NCI-H460 (cell line): ENCODE data around the gene MAVS. TPM values are rescaled to one million over a fixed set of nuclear protein-coding genes. Genes with fewer than 3 reads are reported as not detected.
A peak's percentile ranks its signal among the peaks of the same experiment; 100 is the strongest.
"Not testable (repeated sequence)": the region's sequence is repeated elsewhere in the genome, so short reads cannot be mapped to it uniquely, and the experiment has no call there.

ENCODE experiments used
- DNase-seq: peaks from one replicate; pipeline ENCODE4 v3.0.0-alpha.2; 2016; ENCODE audit warnings: low read depth; ENCODE audit errors: extremely low read depth
- total RNA-seq: library from RNA; depleted of rRNA; stranded (reverse); fragments of >200 nt; shearing (Covaris generic); gene quantifications from 2 replicates; pipeline ENCODE4 v1.2.3, GENCODE V29; 2014

The MAVS gene
- total RNA-seq, 1 experiment from 2014 or later = 21.0 TPM

DNA sequence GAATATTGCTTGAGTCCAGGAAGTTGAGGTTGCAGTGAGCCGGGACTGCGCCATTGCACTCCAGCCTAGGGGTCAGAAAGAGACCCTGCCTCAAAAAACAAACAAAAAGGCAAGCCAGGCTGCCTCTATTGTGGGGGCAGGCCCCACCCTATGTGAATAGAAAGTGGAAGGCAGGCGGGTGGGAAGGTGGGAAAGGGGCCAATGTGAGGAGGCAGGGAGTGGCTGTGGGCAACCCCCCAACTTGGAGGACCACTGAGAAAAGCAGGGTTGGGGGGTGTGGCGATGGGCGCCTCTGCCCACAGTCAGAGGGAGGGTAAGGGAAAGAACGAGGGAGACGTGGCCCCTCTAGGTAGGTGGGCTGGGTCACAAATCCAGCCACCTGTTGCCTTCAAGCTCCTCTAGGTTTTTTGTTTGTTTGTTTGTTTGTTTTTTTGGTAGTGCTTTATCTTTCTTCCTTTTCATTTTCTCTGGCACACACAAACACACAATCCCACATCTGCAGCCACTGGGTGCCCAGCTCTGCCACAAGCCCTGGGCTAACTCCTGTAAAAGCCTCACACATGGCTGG lies 31.6 kb upstream of the MAVS start:
- no peak for DNase-seq

DNA sequence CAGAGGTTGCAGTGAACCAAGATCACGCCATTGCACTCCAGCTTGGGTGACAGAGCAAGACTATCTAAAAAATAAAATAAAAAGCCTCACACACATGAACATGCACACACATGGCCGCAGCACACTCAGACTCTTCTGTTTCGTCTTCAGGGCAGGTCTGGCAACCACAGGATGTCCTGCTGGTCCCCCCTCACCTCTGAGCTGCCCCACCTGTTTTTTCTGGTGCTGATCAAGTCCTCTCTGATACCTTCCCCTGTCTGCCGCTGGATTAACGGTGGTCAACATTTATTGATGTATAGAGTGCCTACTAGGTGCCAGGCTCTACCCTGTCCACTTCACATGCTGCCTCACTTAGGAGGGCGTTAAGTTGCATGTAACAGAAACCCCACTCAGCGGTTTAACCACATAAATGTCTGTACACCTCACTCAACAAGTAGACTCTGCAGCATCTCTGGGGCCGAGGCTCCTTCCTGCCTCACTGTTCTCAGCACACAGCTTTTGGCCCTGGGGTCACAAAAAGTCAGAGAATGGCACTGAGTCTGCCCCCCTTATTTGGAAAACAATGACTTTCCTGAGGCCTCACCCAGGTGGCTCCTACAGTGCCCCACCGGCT lies 30.8 kb upstream of the MAVS start:
- no peak for DNase-seq

GRCh38 chr20:3818155-3819151 lies 28.2 kb upstream of the MAVS start:
- DNase-seq = peak; percentile 86

- no peak for DNase-seq
Observed at GRCh38 chr20:3819411-3820047, 27.1 kb upstream of the MAVS start.

DNA sequence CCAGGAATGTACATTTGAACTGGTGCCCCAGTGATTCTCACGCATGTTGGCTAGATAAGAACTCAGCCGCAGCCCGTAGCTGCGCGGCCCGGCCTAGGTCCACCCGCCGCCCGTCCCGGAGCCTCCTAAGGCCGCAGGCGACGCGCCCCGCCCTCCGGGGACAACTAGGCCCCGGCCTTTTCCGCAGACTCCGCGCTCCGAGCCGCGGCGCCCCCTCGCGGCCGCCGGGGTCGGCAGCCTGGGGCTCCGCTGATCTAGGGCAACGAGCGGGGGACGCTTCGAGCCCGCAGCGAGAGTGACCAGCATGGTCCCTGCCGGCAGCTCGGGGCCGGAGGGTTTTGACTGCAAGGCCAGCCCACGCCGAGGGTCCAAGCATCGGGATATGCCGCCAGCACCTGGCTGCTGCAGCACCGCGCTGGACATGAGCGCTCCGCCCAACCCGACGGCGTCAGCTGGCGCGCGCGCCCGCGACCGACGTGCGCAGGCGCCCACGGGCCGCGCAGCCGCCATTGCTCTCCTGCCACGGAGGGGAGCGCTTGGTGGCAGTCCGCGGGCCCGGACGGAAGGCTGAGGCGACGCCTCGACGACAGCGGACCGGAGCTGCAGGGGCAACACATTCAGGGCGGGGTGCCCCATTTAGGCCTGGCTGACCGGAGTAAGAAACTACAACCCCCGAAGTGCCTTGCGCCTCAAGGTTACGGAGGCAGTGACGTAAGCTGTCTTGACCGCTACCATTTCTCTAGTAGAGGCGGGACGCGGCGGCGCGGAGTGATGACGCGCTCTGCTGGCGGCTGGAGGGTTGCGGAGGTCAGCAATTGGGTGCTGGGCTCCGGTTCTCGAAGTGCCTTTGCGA lies 26.4 kb upstream of the MAVS start, which contains the start of gene AP5S1:
Gene AP5S1 (plus strand): TSS at position 500 of the 853 bp plus-strand sequence. CDS start 1,571 bp downstream, outside the sequence.
- peak; percentile 95 for DNase-seq

DNA sequence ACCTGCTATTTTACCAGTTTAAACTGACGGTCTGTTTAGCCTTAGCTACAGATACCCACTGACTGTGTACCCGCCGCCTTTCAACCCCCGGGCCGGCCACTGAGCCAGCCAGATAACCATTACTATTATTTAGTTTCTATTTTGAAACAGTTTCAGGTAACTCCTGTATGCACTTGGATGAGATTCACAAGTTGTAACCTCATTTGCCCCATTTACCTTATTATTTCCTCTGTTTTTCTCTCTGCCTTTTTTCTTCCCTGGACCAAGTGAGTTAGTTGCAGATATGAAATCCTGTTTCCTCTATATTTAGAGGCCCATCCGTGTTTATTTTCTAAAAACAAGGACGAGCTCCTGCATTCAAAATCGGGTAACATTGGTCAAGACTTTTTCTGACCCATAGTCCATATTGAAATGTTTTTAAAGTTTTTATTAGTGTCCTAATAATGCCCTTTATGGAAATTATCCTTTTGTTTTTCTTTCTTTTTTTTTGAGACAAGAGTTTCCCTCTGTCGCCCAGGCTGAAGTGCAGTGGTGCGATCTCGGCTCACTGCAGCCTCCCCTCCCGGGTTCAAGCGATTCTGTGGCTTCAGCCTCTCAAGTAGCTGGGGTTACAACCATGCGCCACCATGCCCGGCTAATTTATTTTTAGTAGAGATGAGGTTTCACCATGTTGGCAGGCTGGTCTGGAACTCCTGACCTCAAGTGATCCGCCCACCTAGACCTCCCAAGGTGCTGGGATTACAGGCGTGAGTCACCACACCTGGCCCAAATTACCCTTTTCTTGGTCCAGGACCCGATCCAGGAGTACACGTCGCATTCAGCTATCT lies 25.5 kb upstream of the MAVS start:
- no peak for DNase-seq

- no peak for DNase-seq
Observed at GRCh38 chr20:3821996-3822395, 24.6 kb upstream of the MAVS start.

GRCh38 chr20:3823881-3824280 lies 22.8 kb upstream of the MAVS start:
- no peak for DNase-seq

DNA sequence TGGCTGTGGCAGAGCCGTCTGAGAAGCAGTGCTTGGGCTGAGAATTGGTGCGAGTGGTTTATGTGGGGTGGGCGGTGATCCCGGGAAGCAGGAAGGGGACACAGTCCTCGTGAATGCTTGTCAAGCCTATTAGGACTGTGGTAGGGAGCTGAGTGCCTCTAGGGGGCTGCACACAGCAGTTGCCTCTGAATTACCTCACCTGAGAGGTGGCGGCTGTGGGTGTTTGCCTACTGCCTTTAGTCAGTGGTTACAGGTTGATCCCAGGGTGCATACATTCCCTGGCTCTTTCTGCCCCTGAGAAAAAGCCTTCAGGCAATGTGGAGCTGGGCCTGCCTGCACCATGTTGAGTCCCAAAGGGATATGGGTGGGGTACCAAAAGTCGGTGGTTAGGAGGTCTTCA lies 21.1 kb upstream of the MAVS start:
- DNase-seq = no peak

- DNase-seq = no peak
Observed at GRCh38 chr20:3826420-3826819, 20.2 kb upstream of the MAVS start.

GRCh38 chr20:3828798-3829197 lies 17.8 kb upstream of the MAVS start:
- DNase-seq = no peak

DNA sequence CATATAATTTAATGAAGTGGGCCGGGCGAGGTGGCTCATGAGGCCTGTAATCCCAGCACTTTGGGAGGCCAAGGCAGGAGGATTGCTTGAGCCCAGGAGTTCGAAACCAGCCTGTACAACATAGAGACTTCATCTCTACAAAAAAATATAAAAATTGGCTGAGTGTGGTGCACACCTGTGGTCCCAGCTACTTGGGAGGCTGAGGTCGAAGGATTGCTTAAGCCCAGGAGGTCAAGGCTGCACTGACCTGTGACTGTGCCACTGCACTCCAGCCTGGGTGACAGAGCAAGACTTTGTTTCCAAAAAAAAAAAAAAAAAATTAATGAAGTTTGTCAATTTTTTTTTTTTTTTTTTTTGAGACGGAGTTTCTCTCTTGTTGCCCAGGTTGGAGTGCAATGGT lies 16.7 kb upstream of the MAVS start:
- DNase-seq = not testable (repeated sequence)

GRCh38 chr20:3836132-3836531 lies 10.5 kb upstream of the MAVS start:
- no peak for DNase-seq

GRCh38 chr20:3839328-3839727 lies 7.3 kb upstream of the MAVS start:
- DNase-seq = no peak

DNA sequence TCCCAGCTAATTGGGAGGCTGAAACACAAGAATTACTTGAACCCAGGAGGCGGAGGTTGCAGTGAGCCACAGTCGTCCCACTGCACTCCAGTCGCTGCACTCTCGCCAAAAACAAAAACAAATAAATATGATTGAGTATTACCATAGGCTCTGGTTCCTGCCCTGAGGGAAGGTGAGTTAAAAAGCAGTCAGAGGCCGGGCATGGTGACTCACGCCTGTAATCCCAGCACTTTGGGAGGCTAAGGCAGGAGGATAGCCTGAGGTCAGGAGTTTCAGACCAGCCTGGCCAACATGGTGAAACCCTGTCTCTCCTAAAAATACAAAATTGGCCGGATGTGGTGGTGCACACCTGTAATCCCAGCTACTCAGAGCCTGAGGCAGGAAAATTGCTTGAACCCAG lies 6.4 kb upstream of the MAVS start:
- DNase-seq = not testable (repeated sequence)

- no peak for DNase-seq
Observed at GRCh38 chr20:3842348-3842930, 4.2 kb upstream of the MAVS start.

DNA sequence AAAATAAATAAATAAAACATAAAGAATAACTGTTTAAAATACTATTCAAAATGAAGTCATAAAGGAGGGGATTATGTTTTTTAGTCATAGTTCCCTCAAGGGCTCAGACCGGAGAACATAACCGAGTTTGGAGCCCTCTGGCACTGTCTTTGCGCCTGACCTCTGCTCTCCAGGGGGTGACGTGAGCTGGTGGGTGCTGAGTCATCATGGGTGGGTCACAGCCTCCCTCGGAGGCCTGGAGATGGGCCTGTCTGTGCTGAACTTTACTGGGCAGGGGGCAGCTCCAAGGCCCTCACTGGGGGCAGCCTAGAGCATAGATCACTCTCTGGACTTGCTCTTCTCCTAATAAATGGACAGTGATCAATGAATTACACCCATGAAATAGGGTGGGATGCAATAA lies 3.1 kb upstream of the MAVS start:
- no peak for DNase-seq

- DNase-seq = not testable (repeated sequence)
Observed at GRCh38 chr20:3843990-3844619, 2.5 kb upstream of the MAVS start.
